Epithelial cell of proximal tubule (primary cell): ENCODE measurements around the gene RNF113B. TPM values are rescaled to one million over a fixed set of nuclear protein-coding genes. Genes with fewer than 3 reads are reported as not detected.

Experiments used
- DNase-seq: peaks from one replicate; pipeline ENCODE4 v3.0.0-alpha.2; 2011; ENCODE audit warnings: low read depth
- H3K4me3 ChIP-seq: 2 replicates; pipeline ENCODE4 v1.5.1; 2011; ENCODE audit warnings: low read depth, mild to moderate bottlenecking, low read length
- total RNA-seq: library from RNA; depleted of rRNA; stranded (reverse); fragments of >200 nt; gene quantifications from 2 replicates; pipeline ENCODE4 v1.2.3, GENCODE V29; 2015
- TF ChIP-seq, protein P1 (sequence below): conservative IDR thresholded peaks from 2 replicates; pipeline ENCODE4 v1.5.1; 2012; ENCODE audit warnings: low read depth, mild to moderate bottlenecking, low read length

RNF113B gene
- total RNA-seq, 1 donor from 2014 or later, result not detected

DNA sequence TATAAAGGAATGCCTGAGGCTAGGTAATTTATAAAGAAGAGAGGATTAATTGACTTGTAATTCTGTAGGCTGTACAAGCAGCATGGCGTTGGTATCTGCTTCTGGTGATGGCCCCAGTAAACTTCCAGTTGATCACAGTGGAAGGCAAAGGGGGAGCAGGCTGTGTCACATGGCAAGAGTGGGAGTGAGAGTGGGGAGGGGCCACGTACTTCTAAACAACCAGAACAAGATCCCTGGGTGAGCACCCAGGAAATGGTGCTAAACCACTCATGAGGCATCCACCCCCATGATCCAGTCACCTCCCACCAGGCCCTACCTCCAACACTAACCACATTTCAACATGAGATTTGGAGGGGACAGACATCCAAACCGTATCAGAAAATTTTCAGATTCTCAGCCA is 3.0 kb upstream of the RNF113B start:
- H3K4me3 ChIP-seq, result peak overlapping the region; percentile 12
- TF ChIP-seq, protein P1, sequence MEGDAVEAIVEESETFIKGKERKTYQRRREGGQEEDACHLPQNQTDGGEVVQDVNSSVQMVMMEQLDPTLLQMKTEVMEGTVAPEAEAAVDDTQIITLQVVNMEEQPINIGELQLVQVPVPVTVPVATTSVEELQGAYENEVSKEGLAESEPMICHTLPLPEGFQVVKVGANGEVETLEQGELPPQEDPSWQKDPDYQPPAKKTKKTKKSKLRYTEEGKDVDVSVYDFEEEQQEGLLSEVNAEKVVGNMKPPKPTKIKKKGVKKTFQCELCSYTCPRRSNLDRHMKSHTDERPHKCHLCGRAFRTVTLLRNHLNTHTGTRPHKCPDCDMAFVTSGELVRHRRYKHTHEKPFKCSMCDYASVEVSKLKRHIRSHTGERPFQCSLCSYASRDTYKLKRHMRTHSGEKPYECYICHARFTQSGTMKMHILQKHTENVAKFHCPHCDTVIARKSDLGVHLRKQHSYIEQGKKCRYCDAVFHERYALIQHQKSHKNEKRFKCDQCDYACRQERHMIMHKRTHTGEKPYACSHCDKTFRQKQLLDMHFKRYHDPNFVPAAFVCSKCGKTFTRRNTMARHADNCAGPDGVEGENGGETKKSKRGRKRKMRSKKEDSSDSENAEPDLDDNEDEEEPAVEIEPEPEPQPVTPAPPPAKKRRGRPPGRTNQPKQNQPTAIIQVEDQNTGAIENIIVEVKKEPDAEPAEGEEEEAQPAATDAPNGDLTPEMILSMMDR, result no peak
- DNase-seq, result no peak

DNA sequence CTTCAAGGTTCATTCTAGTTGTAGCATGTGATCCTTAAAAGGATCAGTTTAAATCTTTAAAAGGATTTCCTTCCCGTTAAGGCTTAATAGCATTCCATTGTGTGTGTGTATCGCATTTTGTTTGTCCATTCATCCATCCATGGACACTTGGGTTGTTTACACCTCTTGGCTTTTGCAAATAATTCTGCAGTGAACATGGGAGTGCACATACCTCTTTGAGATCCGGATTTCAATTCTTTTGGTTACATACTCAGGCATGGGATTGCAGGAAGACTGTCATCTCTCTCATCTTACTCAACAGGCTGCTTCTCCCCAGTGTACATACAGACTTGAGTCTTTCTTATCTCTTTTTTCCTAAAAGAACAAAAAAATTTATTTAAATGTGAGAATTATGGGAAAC is 1.2 kb downstream of the RNF113B start:
- peak; percentile 76 for DNase-seq
- TF ChIP-seq, protein P1, result no peak

DNA sequence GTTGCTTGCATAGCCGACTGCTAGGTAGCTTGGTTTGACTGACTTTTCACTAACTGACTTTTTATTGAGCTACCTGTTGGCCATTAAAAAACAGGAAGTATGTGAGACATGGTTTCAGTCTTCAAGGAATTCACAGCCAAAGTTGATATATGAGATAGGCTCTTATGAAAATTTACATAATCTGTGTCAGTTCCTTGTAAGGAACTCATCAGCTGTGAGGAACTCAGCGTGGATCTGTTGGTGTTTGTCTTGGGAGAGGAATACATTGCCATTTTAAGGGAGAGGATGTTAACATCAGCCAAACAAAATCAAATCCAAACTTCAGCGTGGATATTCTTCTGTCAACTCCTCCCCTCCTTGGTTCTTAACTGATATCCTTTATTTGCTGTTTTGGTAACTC is 2.0 kb downstream of the RNF113B start:
- H3K4me3 ChIP-seq, result no peak overlapping the region
- TF ChIP-seq, protein P1, result no peak
- DNase-seq, result no peak

More for the DNA sequence above, 1.2 kb downstream of the RNF113B start:
- no peak overlapping the region for H3K4me3 ChIP-seq

DNA sequence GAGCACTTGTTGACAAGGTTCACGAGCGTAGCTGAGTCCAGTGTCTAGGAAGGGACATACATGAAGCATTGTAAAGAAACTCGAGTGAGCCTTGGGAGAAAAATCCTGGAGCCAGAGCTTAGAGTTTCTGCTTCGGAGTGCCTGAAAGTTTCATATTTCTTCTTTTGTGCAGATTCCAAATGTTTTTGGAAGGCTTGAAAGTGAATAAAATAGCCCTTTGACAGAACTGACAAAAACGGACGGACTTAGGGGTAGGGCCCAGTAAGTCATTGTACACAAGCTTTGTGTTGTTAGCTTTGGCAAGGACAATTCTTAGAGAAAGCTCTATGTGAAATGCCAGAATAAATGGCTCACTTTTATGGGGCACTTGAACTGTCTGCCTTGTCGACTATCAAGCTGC is 2.8 kb downstream of the RNF113B start:
- H3K4me3 ChIP-seq, result no peak overlapping the region
- DNase-seq, result no peak

DNA sequence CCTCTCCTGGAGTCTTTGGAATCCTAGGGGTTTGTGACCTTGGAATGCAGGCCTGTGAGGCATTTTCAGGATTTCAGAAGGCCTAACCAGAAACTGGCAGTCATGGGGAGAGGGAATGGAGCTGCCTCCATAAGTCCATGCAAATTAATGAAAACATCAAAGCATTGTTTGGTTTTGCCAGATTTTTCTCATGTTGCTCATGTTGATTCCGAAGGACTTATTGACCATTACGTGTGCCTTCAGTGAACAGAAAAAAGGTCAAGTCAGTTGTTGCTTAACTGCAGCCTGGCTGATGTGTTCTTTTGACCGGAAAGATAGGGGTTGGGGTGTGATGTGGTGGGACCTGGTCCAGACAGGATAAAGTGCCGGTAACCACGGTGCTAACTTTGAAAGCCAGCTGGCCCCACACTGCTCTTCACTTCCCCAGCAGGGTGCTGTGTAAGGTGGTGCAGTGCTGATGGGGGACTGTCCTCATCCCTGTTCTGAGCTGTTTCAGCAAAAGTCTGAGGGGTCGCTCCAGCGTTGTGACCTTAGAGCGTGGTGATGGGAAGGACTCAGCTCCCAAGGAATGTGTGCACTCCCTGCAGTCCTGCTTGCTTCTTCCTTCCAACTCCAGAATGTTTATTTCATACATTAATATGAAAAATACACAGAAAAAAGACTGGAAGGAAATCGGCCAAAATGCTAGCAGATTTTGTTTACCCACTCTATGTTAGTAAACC is 3.5 kb downstream of the RNF113B start:
- TF ChIP-seq, protein P1, result no peak
- DNase-seq, result peak; percentile 100
- no peak overlapping the region for H3K4me3 ChIP-seq

More for the DNA sequence above, 2.8 kb downstream of the RNF113B start:
- TF ChIP-seq, protein P1, result no peak

DNA sequence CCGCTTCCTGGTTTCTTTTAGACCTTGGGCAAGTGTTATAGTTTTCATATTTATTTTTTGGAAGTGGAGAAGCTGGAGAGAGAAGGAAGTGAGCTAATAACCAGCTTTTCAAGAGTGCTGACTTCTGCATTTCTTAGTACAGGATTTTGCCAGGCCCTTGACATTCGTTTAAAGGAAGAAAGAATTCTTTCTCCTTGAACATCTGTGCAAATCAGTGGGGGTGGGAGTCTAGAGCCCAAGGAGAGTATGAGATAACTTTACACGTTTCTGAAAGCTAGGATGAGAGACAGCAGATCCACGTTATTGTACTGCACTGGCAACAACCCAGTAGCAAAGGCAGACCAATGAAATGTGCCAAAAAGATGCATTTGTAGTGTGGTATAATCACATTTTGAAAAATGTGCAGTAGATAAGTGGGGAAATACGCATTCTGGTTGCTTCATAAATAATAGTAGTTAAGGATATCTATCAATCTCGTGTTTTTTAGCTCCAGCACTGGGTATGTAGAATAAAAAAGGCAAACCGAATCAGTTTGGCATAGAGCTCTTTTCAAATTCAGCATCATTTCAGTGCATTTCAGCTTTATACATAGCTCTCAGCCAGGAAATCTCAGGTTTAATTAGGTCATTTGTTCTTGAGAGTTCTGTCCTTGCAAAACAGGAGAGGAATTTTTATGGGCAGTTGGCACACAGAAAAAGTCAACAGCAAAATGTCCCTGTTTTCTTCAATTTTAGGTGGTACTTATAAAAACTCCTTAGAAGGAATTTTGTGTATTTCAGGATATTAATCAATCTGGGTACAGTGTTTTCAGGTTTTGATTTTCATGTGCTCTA is 4.3 kb downstream of the RNF113B start:
- TF ChIP-seq, protein P1, result no peak
- H3K4me3 ChIP-seq, result no peak overlapping the region
- no peak for DNase-seq
